Stomach (tissue), 4 donors: ENCODE data around the gene PTPN14.

Experiments used
- POLR2A ChIP-seq, 4 donors: fragments of 450-650 bp; IDR thresholded peaks; one replicate each; pipeline ENCODE4 v1.6.1; 2016; ENCODE audit warnings: antibody characterized with exemption in 4 of 4, control low read depth in 2 of 4, mild to moderate bottlenecking in 1 of 4, moderate library complexity in 1 of 4
- TF ChIP-seq, protein P1 (sequence below), 7 experiments: fragments of 450-650 bp in 4 of 7; fragments of 200-600 bp in 3 of 7; sonication (generic) in 3 of 7; IDR thresholded peaks; one replicate each; pipeline ENCODE4 v1.5.1; 2016 to 2019; ENCODE audit warnings: antibody characterized with exemption in 7 of 7, control low read depth in 2 of 7, mild to moderate bottlenecking in 1 of 7

DNA sequence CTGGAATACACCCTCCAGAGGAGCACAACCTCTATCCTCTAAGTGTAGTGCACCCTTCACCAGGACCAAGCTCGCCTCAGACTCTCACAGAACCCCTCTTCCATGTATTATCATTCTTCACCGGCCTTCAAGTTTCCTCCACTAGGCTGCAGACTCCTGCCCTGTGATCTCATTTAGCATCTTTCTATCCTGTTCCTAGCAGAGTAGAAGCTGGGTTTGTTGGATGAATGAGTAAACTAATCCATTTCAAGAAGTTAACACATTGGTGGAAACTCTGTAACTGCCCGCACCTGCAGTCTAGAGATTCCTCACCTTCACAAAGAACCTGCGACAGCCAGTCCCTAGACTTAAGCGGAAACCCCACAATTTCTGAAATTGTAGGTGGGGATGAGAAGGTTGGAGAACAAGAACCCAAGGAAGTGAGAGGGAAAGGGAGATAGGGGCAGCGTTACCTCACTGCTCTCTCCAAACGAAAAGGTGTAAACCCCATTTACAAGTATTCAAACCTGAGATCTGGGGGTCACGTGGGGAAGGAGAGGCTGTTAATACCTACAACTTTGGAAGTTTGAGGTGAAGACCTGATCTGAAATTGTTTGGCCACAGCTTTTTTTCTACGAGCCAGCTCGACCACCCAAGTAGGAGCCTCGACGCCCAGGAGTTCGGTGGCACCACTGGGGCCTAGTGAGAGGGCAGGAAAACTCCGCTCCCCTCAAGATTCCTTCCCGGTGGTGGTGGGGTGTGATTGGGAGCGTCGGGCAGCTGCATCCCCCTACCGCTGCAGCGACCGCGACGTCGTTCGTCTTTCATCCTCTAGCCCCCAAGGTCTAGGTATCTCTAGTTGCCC is 1.2 kb downstream of the PTPN14 start:
- TF ChIP-seq, protein P1, sequence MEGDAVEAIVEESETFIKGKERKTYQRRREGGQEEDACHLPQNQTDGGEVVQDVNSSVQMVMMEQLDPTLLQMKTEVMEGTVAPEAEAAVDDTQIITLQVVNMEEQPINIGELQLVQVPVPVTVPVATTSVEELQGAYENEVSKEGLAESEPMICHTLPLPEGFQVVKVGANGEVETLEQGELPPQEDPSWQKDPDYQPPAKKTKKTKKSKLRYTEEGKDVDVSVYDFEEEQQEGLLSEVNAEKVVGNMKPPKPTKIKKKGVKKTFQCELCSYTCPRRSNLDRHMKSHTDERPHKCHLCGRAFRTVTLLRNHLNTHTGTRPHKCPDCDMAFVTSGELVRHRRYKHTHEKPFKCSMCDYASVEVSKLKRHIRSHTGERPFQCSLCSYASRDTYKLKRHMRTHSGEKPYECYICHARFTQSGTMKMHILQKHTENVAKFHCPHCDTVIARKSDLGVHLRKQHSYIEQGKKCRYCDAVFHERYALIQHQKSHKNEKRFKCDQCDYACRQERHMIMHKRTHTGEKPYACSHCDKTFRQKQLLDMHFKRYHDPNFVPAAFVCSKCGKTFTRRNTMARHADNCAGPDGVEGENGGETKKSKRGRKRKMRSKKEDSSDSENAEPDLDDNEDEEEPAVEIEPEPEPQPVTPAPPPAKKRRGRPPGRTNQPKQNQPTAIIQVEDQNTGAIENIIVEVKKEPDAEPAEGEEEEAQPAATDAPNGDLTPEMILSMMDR (IDR thresholded peaks at IDR 0.05), result no peak
- TF ChIP-seq POLR2A (IDR thresholded peaks at IDR 0.05), result no peak
